Measurements from ENCODE around the gene CHTF18.

CHTF18 gene

DNA sequence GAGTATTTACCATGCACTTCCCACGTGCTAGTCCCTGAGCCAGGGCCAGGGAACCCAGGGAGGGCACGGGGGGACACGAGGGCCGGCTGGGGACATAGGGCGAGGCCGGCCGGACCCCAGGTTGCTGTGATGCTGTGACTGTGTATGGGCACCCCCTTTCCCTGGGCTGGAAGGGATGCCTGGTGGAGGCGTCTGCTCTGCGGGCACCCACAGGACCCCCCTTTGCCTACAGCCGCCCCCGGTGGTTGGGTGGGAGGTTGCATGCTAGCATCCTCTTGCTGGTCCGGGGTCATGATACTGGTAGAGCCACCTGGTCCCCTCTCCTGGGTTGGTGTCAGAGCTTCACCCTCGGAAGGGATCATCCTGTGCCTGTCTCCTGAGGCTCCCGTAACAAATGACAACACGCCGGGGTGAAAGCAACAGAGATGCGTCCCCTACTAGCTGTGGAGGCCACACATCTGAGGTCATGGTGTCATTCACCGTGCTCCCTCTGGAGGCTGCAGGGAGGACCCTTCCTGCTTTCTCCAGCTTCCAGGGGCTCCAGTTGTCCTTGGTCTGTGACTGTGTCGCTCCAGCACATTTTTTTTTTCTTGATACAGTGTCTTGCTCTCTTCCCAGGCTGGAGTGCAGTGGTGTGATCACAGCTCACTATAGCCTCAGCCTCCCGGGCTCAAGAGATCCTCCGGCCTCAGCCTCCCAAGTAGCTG, 44.5 kb upstream of the CHTF18 start (continued):
- TF ChIP-seq, protein P1, sequence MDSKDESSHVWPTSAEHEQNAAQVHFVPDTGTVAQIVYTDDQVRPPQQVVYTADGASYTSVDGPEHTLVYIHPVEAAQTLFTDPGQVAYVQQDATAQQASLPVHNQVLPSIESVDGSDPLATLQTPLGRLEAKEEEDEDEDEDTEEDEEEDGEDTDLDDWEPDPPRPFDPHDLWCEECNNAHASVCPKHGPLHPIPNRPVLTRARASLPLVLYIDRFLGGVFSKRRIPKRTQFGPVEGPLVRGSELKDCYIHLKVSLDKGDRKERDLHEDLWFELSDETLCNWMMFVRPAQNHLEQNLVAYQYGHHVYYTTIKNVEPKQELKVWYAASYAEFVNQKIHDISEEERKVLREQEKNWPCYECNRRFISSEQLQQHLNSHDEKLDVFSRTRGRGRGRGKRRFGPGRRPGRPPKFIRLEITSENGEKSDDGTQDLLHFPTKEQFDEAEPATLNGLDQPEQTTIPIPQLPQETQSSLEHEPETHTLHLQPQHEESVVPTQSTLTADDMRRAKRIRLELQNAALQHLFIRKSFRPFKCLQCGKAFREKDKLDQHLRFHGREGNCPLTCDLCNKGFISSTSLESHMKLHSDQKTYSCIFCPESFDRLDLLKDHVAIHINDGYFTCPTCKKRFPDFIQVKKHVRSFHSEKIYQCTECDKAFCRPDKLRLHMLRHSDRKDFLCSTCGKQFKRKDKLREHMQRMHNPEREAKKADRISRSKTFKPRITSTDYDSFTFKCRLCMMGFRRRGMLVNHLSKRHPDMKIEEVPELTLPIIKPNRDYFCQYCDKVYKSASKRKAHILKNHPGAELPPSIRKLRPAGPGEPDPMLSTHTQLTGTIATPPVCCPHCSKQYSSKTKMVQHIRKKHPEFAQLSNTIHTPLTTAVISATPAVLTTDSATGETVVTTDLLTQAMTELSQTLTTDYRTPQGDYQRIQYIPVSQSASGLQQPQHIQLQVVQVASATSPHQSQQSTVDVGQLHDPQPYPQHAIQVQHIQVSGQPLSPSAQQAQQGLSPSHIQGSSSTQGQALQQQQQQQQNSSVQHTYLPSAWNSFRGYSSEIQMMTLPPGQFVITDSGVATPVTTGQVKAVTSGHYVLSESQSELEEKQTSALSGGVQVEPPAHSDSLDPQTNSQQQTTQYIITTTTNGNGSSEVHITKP (tag by site-specific recombination; IDR thresholded peaks at IDR 0.05), result peak; percentile 54; the same call in 1 of the 2 replicates

DNA sequence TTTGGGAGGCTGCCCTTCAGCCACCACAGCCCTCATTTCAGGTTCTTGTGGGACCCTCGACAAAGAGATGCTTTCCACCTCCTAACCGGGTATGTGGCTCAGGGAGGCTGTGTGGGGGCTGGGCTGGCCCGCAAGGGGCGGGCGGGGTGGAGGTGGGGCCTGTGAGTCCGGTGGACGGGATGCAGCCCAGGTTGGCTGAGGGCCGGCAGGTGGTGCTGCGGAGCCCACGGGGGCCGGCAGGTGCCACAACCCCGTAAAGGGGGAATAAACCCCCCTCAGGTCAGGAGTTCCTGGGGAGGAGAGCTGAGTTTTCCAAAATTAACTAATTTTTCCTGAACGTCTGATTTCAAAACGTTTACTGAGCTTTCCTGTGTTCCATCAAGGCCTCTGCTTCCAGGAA, 42.7 kb upstream of the CHTF18 start:
- no peaks in the 10 kb centered on the region for H3K4me1 ChIP-seq (ENCODE audit: control insufficient read depth, insufficient read depth, low read length)
- CTCF ChIA-PET, result interaction anchor here (0.6 to 3.8 kb wide), 12 partner anchors 10 to 629 kb away, joined by 3 to 11 read pairs (median 4); partner anchors contain the start of genes ANTKMT and MSLN
- no peaks in the 10 kb centered on the region for H3K9me3 ChIP-seq (ENCODE audit: control insufficient read depth, insufficient read depth, low read depth, low read length)
- H3K27ac ChIP-seq (ENCODE audit: extremely low read depth, low read depth, low read length), result no peak overlapping the region
- TF ChIP-seq, protein P2, sequence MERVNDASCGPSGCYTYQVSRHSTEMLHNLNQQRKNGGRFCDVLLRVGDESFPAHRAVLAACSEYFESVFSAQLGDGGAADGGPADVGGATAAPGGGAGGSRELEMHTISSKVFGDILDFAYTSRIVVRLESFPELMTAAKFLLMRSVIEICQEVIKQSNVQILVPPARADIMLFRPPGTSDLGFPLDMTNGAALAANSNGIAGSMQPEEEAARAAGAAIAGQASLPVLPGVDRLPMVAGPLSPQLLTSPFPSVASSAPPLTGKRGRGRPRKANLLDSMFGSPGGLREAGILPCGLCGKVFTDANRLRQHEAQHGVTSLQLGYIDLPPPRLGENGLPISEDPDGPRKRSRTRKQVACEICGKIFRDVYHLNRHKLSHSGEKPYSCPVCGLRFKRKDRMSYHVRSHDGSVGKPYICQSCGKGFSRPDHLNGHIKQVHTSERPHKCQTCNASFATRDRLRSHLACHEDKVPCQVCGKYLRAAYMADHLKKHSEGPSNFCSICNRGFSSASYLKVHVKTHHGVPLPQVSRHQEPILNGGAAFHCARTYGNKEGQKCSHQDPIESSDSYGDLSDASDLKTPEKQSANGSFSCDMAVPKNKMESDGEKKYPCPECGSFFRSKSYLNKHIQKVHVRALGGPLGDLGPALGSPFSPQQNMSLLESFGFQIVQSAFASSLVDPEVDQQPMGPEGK (tag by site-specific recombination; IDR thresholded peaks at IDR 0.05), result peak; percentile 31; the same call in 1 of the 2 replicates
- TF ChIP-seq TCF7L2 (IDR thresholded peaks at IDR 0.05; ENCODE audit: borderline replicate concordance, low read depth, low read length), result no peak
- POLR2A ChIA-PET, result no interaction called here
- no peak overlapping the region for H3K4me3 ChIP-seq (ENCODE audit: low read depth, low read length)
- no peaks in the 10 kb centered on the region for H3K36me3 ChIP-seq (ENCODE audit: control insufficient read depth in 2 of 2, insufficient read depth in 1 of 2, low read length in 2 of 2)

DNA sequence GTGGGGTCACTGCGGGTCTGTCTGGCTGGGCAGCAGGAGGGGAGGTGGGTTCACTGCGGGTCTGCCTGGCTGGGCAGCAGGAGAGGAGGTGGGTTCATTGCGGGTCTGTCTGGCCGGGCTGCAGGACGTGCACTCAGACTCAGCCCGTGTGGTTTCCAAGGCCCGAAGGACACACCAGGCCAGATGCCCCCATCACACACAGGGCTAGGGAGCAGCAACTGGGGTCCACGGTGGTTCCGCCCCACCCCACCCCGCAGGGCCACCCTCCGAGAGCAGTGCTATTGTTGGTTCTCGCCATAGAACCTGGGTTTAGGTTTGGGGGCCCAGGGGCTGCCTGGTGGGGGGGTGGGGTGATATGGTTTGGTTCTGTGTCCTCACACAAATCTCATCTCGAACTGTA, 41.8 kb upstream of the CHTF18 start:
- Histone ChIP-seq H3K4me1 (ENCODE audit: control insufficient read depth, insufficient read depth, low read length) (no peaks in the 10 kb centered on the region), H3K27ac (ENCODE audit: extremely low read depth, low read depth, low read length) (no peak overlapping the region), H3K36me3 (ENCODE audit: control insufficient read depth in 2 of 2, insufficient read depth in 1 of 2, low read length in 2 of 2) (no peaks in the 10 kb centered on the region), H3K9me3 (ENCODE audit: control insufficient read depth, insufficient read depth, low read depth, low read length) (no peaks in the 10 kb centered on the region), H3K4me3 (ENCODE audit: low read depth, low read length) (no peak overlapping the region)
- CTCF ChIA-PET, result no interaction called here
- POLR2A ChIA-PET, result no interaction called here
- TF ChIP-seq, protein P3, sequence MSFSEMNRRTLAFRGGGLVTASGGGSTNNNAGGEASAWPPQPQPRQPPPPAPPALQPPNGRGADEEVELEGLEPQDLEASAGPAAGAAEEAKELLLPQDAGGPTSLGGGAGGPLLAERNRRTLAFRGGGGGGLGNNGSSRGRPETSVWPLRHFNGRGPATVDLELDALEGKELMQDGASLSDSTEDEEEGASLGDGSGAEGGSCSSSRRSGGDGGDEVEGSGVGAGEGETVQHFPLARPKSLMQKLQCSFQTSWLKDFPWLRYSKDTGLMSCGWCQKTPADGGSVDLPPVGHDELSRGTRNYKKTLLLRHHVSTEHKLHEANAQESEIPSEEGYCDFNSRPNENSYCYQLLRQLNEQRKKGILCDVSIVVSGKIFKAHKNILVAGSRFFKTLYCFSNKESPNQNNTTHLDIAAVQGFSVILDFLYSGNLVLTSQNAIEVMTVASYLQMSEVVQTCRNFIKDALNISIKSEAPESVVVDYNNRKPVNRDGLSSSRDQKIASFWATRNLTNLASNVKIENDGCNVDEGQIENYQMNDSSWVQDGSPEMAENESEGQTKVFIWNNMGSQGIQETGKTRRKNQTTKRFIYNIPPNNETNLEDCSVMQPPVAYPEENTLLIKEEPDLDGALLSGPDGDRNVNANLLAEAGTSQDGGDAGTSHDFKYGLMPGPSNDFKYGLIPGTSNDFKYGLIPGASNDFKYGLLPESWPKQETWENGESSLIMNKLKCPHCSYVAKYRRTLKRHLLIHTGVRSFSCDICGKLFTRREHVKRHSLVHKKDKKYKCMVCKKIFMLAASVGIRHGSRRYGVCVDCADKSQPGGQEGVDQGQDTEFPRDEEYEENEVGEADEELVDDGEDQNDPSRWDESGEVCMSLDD (tag by site-specific recombination; IDR thresholded peaks at IDR 0.05), result no peak
- TF ChIP-seq, protein P4, sequence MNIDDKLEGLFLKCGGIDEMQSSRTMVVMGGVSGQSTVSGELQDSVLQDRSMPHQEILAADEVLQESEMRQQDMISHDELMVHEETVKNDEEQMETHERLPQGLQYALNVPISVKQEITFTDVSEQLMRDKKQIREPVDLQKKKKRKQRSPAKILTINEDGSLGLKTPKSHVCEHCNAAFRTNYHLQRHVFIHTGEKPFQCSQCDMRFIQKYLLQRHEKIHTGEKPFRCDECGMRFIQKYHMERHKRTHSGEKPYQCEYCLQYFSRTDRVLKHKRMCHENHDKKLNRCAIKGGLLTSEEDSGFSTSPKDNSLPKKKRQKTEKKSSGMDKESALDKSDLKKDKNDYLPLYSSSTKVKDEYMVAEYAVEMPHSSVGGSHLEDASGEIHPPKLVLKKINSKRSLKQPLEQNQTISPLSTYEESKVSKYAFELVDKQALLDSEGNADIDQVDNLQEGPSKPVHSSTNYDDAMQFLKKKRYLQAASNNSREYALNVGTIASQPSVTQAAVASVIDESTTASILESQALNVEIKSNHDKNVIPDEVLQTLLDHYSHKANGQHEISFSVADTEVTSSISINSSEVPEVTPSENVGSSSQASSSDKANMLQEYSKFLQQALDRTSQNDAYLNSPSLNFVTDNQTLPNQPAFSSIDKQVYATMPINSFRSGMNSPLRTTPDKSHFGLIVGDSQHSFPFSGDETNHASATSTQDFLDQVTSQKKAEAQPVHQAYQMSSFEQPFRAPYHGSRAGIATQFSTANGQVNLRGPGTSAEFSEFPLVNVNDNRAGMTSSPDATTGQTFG (tag by site-specific recombination; IDR thresholded peaks at IDR 0.05; ENCODE audit: borderline replicate concordance), result no peak
- no peak for TF ChIP-seq ZEB2 (tag by site-specific recombination; IDR thresholded peaks at IDR 0.05)
- TF ChIP-seq, protein P5, sequence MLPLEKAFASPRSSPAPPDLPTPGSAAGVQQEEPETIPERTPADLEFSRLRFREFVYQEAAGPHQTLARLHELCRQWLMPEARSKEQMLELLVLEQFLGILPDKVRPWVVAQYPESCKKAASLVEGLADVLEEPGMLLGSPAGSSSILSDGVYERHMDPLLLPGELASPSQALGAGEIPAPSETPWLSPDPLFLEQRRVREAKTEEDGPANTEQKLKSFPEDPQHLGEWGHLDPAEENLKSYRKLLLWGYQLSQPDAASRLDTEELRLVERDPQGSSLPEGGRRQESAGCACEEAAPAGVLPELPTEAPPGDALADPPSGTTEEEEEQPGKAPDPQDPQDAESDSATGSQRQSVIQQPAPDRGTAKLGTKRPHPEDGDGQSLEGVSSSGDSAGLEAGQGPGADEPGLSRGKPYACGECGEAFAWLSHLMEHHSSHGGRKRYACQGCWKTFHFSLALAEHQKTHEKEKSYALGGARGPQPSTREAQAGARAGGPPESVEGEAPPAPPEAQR (tag by site-specific recombination; IDR thresholded peaks at IDR 0.05), result no peak
- TF ChIP-seq ZBTB1 (tag by site-specific recombination; IDR thresholded peaks at IDR 0.05), result no peak
- TF ChIP-seq ZNF596 (tag by site-specific recombination; IDR thresholded peaks at IDR 0.05), result no peak
- TF ChIP-seq ZNF221 (tag by site-specific recombination; IDR thresholded peaks at IDR 0.05; ENCODE audit: borderline replicate concordance), result no peak
- no peak for TF ChIP-seq ZNF544 (tag by site-specific recombination; IDR thresholded peaks at IDR 0.05)
- no peak for TF ChIP-seq ZNF433 (tag by site-specific recombination; IDR thresholded peaks at IDR 0.05; ENCODE audit: low read depth)
- no peak for TF ChIP-seq ZNF48 (tag by site-specific recombination; IDR thresholded peaks at IDR 0.05)
- no peak for TF ChIP-seq KLF16 (tag by site-specific recombination; IDR thresholded peaks at IDR 0.05)
- no peak for TF ChIP-seq KLF10 (tag by site-specific recombination; IDR thresholded peaks at IDR 0.05)
- TF ChIP-seq, protein P6, sequence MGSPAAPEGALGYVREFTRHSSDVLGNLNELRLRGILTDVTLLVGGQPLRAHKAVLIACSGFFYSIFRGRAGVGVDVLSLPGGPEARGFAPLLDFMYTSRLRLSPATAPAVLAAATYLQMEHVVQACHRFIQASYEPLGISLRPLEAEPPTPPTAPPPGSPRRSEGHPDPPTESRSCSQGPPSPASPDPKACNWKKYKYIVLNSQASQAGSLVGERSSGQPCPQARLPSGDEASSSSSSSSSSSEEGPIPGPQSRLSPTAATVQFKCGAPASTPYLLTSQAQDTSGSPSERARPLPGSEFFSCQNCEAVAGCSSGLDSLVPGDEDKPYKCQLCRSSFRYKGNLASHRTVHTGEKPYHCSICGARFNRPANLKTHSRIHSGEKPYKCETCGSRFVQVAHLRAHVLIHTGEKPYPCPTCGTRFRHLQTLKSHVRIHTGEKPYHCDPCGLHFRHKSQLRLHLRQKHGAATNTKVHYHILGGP (tag by site-specific recombination; IDR thresholded peaks at IDR 0.05), result no peak
- no peak for TF ChIP-seq ZNF785 (tag by site-specific recombination; IDR thresholded peaks at IDR 0.05)
- TF ChIP-seq ZNF223 (tag by site-specific recombination; IDR thresholded peaks at IDR 0.05), result no peak
